Natural killer cell (primary cell): ENCODE measurements around the gene FOXN3. TPM values are rescaled to one million over a fixed set of nuclear protein-coding genes. Genes with fewer than 3 reads are reported as not detected.

Experiments
- ATAC-seq, 3 donors: fragments of 150-1000 bp in 2 of 3; fragments of 200-7000 bp in 1 of 3; cut with Tn5 transposase; 1 replicate in 1 of 3; 2 replicates in 2 of 3; pipeline ENCODE4 v1.10.0; 2021; ENCODE audit warnings: mild to moderate bottlenecking in 2 of 3, moderate library complexity in 2 of 3
- DNase-seq, 2 donors: peaks; one replicate each; pipeline versions ENCODE4 v3.0.0 to v3.0.0-alpha.2; 2013 to 2021; ENCODE audit warnings: mixed read lengths in 1 of 2
- H3K27ac ChIP-seq: one replicate; pipeline ENCODE4 v1.5.1; 2013; ENCODE audit warnings: mild to moderate bottlenecking, low read length
- H3K27me3 ChIP-seq: one replicate; pipeline ENCODE4 v1.6.1; 2013; ENCODE audit warnings: low read length; ENCODE audit not compliant: control insufficient read depth, insufficient read depth
- H3K36me3 ChIP-seq: one replicate; pipeline ENCODE4 v1.6.1; 2013; ENCODE audit warnings: low read length; ENCODE audit not compliant: control insufficient read depth, insufficient read depth
- H3K4me1 ChIP-seq: one replicate; pipeline ENCODE4 v1.6.1; 2013; ENCODE audit warnings: low read length; ENCODE audit not compliant: control insufficient read depth, insufficient read depth
- H3K4me3 ChIP-seq: one replicate; pipeline ENCODE4 v1.5.1; 2013; ENCODE audit warnings: low read length
- H3K9me3 ChIP-seq: one replicate; pipeline ENCODE4 v1.6.1; 2013; ENCODE audit warnings: low read length; ENCODE audit not compliant: control insufficient read depth, insufficient read depth
- H3K27ac Mint-ChIP-seq, 2 donors: one replicate each; pipeline ENCODE4 v1.8.0; 2022; ENCODE audit warnings: mild to moderate bottlenecking in 2 of 2, mixed read lengths in 2 of 2, moderate library complexity in 1 of 2
- H3K27me3 Mint-ChIP-seq, 2 donors: one replicate each; pipeline ENCODE4 v1.8.0; 2022; ENCODE audit warnings: low read depth in 2 of 2, mixed read lengths in 2 of 2
- H3K36me3 Mint-ChIP-seq: one replicate; pipeline ENCODE4 v1.8.0; 2022; ENCODE audit warnings: mixed read lengths
- H3K4me1 Mint-ChIP-seq, 2 donors: one replicate each; pipeline ENCODE4 v1.8.0; 2022; ENCODE audit warnings: mixed read lengths in 2 of 2
- H3K4me3 Mint-ChIP-seq: one replicate; pipeline ENCODE4 v1.8.0; 2022; ENCODE audit warnings: mild to moderate bottlenecking, moderate library complexity, mixed read lengths
- H3K9me3 Mint-ChIP-seq, 2 donors: one replicate each; pipeline ENCODE4 v1.8.0; 2022; ENCODE audit warnings: mixed read lengths in 2 of 2
- WGBS: methylation state at CpG from one replicate; pipeline ENCODE4 v1.1.7; 2013; ENCODE audit warnings: missing lambda C conversion rate; ENCODE audit not compliant: insufficient coverage; 5-methylcytosine and 5-hydroxymethylcytosine counted together
- intact Hi-C: fragments of 100-400 bp; cut with micrococcal nuclease; formaldehyde crosslinking; loops from one replicate; pipeline ENCODE4 v1.14.2; 2022
- total RNA-seq, 4 donors: library from RNA; stranded (reverse); fragments of 120-200 nt in 1 of 4; gene quantifications; one replicate each; pipeline versions ENCODE4 v1.2.3 to v1.2.4, GENCODE V29; 2013 to 2022
- TF ChIP-seq, protein P1 (sequence below): fragments of 200-600 bp; IDR thresholded peaks from one replicate; pipeline ENCODE4 v1.8.0; 2022; ENCODE audit warnings: antibody characterized with exemption

FOXN3 gene
- total RNA-seq, 3 donors from 2014 or later (not counting 1 experiment from before 2014, with no cell fraction given) = 209 to 216 (median 209) TPM

DNA sequence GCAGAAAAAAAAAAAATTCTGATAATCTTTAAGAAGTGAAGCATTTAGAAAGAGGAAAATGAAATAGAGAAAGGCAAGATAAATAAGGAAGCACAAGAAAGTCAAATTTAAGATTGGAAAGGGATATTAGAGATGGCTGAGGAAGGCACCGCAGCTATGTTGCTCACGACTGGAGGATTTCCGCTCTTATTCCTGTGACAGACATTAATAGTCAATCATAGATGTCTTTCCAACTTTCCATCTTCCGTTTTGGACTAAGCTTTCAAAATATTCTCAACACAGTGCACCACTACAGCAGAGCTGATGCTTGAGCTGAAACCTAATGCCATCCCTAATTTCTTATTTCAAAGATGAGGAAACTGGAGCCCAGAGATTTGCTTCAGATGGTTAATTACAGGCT, 290.6 kb downstream of the FOXN3 start:
- TF ChIP-seq, protein P1, sequence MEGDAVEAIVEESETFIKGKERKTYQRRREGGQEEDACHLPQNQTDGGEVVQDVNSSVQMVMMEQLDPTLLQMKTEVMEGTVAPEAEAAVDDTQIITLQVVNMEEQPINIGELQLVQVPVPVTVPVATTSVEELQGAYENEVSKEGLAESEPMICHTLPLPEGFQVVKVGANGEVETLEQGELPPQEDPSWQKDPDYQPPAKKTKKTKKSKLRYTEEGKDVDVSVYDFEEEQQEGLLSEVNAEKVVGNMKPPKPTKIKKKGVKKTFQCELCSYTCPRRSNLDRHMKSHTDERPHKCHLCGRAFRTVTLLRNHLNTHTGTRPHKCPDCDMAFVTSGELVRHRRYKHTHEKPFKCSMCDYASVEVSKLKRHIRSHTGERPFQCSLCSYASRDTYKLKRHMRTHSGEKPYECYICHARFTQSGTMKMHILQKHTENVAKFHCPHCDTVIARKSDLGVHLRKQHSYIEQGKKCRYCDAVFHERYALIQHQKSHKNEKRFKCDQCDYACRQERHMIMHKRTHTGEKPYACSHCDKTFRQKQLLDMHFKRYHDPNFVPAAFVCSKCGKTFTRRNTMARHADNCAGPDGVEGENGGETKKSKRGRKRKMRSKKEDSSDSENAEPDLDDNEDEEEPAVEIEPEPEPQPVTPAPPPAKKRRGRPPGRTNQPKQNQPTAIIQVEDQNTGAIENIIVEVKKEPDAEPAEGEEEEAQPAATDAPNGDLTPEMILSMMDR = no peak
- no peaks in the 10 kb centered on the region for H3K36me3 Mint-ChIP-seq
- H3K27me3 Mint-ChIP-seq = peaks cover 11 to 29% of the 10 kb centered on the region in 2 donors
- no peaks in the 10 kb centered on the region for H3K9me3 Mint-ChIP-seq
- WGBS = 86% methylated on average over 4 of the region's 4 CpGs
- no peak overlapping the region for H3K4me3 Mint-ChIP-seq
- Histone ChIP-seq H3K36me3 (no peaks in the 10 kb centered on the region), H3K4me1 (no peaks in the 10 kb centered on the region), H3K9me3 (no peaks in the 10 kb centered on the region), H3K27me3 (no peaks in the 10 kb centered on the region), H3K27ac (no peak overlapping the region), H3K4me3 (no peak overlapping the region)
- H3K27ac Mint-ChIP-seq = no peak overlapping the region
- no peak for DNase-seq
- ATAC-seq = no peak
- no peaks in the 10 kb centered on the region for H3K4me1 Mint-ChIP-seq
- intact Hi-C loops = no loop called here

DNA sequence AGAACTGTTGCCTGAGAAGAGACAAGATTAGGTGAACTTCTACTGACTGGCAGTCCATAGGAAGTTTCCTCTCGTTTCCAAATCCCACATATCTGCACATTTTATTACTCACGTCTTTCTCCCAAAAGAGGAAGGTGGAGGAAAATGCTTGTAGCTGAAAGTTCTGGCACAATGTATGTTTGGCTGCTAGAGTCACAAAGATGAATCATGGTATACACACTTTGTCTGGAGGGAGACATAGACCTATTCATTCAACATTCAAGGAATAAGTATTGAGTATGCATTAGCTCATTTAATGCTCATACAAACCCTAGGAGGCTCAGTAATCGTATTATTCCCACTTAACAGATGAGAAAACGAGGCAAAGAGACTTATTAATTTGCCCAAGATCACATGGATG, 291.8 kb downstream of the FOXN3 start:
- TF ChIP-seq, protein P1 = no peak
- intact Hi-C loops = no loop called here
- 63% methylated on average over 2 of the region's 4 CpGs for WGBS
- Histone ChIP-seq H3K36me3 (no peaks in the 10 kb centered on the region), H3K4me1 (no peaks in the 10 kb centered on the region), H3K27ac (no peak overlapping the region), H3K9me3 (no peaks in the 10 kb centered on the region), H3K4me3 (no peak overlapping the region), H3K27me3 (no peaks in the 10 kb centered on the region)
- DNase-seq (no peak), ATAC-seq (no peak)
- peaks cover 12 to 31% of the 10 kb centered on the region in 2 donors for H3K27me3 Mint-ChIP-seq
- H3K9me3 Mint-ChIP-seq = no peaks in the 10 kb centered on the region
- H3K36me3 Mint-ChIP-seq = no peaks in the 10 kb centered on the region
- no peaks in the 10 kb centered on the region for H3K4me1 Mint-ChIP-seq
- no peak overlapping the region for H3K27ac Mint-ChIP-seq
- H3K4me3 Mint-ChIP-seq = no peak overlapping the region

DNA sequence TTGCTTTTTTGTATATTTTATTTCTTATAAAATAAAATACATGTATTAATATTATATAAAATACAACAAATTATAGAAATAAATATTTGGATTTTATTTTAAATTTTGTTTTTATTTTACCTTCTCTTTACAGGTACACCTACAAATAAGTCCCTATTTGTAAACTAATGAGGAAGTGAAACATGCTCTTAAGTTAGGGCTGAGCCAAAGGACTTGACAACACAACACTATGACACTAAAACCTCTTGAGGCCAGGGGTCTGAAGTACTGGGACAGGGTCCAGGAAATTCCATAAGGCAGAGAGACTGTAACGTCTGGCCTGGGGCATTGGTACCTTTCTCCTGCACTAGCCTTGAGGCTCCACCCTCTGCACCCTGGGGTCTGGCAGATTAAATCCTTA, 293.2 kb downstream of the FOXN3 start:
- no peak for DNase-seq
- H3K9me3 Mint-ChIP-seq = no peaks in the 10 kb centered on the region
- H3K27ac Mint-ChIP-seq = no peak overlapping the region
- WGBS = 100% methylated on average over 1 of the region's 1 CpG
- H3K4me1 ChIP-seq = no peaks in the 10 kb centered on the region
- intact Hi-C loops = no loop called here
- H3K27ac ChIP-seq = no peak overlapping the region
- H3K27me3 ChIP-seq = no peaks in the 10 kb centered on the region
- no peak overlapping the region for H3K4me3 Mint-ChIP-seq
- TF ChIP-seq, protein P1 = no peak
- H3K4me3 ChIP-seq = no peak overlapping the region
- H3K9me3 ChIP-seq = no peaks in the 10 kb centered on the region
- no peaks in the 10 kb centered on the region for H3K4me1 Mint-ChIP-seq
- no peaks in the 10 kb centered on the region for H3K36me3 Mint-ChIP-seq
- H3K27me3 Mint-ChIP-seq = peaks cover 12 to 31% of the 10 kb centered on the region in 2 donors
- no peak for ATAC-seq
- H3K36me3 ChIP-seq = no peaks in the 10 kb centered on the region

DNA sequence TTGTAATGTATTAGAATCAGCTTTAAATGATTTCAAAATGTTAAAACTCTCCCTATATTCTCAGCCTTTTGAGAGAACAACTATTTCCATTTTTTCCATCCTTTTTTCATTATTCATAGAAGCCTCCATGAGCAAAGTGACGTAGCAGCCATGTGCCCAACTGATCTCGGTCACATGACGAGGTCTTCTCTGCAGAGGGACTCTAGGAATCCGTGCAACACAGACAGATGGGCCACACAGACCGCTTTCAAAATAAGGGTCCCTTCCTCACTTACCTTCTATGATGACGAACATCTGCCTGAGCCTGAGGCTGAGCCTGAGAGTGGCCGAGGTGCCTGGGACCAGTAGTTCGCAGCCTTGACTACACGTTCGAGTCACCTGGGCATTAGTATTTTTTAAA, 293.8 kb downstream of the FOXN3 start:
- Mint-ChIP-seq H3K4me3 (no peak overlapping the region), H3K9me3 (no peaks in the 10 kb centered on the region), H3K27me3 (peaks cover 12 to 31% of the 10 kb centered on the region in 2 donors), H3K36me3 (no peaks in the 10 kb centered on the region), H3K4me1 (no peaks in the 10 kb centered on the region), H3K27ac (no peak overlapping the region)
- TF ChIP-seq, protein P1 = no peak
- intact Hi-C loops = no loop called here
- Histone ChIP-seq H3K27ac (no peak overlapping the region), H3K4me1 (no peaks in the 10 kb centered on the region), H3K27me3 (no peaks in the 10 kb centered on the region), H3K36me3 (no peaks in the 10 kb centered on the region), H3K4me3 (no peak overlapping the region), H3K9me3 (no peaks in the 10 kb centered on the region)
- 98% methylated on average over 10 of the region's 10 CpGs for WGBS
- DNase-seq = no peak
- no peak for ATAC-seq
